GM20000 (cell line): ENCODE measurements around the gene ZFP92.

ENCODE experiments used
- DNase-seq: peaks from one replicate; pipeline ENCODE4 v3.0.0; 2012; ENCODE audit warnings: low spot score
- TF ChIP-seq, protein P1 (sequence below): IDR thresholded peaks from 2 replicates; pipeline ENCODE4 v1.5.1; 2012; ENCODE audit warnings: mild to moderate bottlenecking, control low read depth; ENCODE audit errors: extremely low read depth, missing control alignments

ZFP92 gene

GRCh38 chrX:153443476-153444332 lies 32.4 kb downstream of the ZFP92 start:
- DNase-seq, result no peak
- TF ChIP-seq, protein P1, sequence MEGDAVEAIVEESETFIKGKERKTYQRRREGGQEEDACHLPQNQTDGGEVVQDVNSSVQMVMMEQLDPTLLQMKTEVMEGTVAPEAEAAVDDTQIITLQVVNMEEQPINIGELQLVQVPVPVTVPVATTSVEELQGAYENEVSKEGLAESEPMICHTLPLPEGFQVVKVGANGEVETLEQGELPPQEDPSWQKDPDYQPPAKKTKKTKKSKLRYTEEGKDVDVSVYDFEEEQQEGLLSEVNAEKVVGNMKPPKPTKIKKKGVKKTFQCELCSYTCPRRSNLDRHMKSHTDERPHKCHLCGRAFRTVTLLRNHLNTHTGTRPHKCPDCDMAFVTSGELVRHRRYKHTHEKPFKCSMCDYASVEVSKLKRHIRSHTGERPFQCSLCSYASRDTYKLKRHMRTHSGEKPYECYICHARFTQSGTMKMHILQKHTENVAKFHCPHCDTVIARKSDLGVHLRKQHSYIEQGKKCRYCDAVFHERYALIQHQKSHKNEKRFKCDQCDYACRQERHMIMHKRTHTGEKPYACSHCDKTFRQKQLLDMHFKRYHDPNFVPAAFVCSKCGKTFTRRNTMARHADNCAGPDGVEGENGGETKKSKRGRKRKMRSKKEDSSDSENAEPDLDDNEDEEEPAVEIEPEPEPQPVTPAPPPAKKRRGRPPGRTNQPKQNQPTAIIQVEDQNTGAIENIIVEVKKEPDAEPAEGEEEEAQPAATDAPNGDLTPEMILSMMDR, result no peak

GRCh38 chrX:153444333-153445011 lies 33.2 kb downstream of the ZFP92 start:
- TF ChIP-seq, protein P1, result no peak
- no peak for DNase-seq

DNA sequence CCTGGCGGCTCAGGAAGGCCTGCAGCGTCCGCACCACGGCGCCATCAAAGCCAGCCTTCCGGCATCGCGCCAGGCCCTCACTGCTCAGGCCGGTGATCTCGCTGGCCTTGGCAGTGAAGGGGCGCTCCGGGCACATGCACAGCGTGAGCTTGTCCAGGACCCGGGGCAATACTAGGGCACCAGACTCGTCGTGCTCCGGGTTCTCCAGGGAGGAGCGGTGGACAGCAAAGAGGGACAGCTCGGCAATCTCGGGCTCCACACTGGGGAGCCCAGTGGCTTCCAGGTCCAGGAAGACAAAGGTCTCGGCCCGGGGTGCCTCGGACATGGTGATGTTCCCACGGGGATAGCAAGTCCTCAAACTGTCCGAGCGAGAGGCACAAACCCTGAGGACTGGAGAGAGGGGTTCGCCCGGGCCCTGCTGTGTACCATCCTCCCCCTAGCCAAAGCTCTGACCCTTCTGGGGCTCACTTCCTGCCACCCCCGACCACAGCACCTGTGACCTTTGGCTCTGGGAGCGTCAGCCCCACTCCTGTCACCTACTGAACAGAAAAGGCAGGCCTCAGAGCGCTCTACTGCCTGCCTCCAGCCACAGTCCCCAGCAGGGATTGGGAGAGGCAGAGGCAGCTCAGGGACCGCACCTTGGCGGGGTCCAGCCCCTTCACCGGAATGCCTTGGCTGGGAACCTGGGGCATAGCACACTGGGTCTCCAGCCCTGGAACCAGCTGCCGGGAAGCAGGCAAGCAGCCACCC lies 34.0 kb downstream of the ZFP92 start:
- TF ChIP-seq, protein P1, result no peak
- no peak for DNase-seq

DNA sequence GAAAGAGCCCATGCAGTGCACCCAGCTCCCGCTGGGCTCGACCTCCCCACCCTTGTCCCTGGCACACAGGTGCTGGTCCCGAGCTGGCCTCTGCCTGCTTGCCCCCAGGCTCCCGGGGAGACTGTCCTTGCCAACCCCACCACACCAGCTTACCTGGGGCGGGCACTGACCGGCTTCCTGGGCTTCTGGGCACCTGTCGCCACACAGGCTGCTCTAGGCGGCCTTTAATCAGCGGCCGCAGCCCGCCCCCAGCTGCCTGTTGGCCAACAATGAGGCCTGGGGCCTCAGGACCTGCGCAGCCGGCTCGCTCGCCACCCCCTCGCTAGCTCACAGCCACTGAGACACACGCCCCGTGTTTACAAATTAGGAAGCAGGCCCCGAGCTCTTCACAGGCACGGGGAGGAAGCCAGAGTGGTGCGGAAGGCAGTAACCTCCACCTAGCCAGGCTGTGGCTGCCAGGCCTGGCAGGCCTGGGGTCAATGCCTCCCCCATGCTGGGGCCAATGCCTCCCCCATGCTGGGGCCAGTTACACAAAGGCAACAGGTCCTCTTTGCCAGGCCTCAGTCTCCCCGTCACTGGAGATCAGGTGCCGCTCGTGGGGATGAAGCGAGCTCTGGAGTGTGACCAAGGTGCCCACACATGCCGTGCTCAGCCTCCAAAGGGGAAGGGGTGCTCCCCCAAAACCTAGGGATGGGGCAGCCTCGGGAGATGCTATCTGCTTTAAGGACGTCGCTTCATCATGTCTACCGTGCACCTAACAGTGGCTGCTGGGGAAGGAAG lies 34.8 kb downstream of the ZFP92 start, which contains the start of gene TREX2:
Gene TREX2 (minus strand): TSS at position 201 of the 780 bp plus-strand sequence. CDS start 626 bp downstream, outside the sequence.
- TF ChIP-seq, protein P1, result no peak
- no peak for DNase-seq

GRCh38 chrX:153446636-153446936 lies 35.3 kb downstream of the ZFP92 start:
- no peak for DNase-seq
- TF ChIP-seq, protein P1, result no peak

GRCh38 chrX:153446950-153447580 lies 35.8 kb downstream of the ZFP92 start:
- DNase-seq, result no peak
- TF ChIP-seq, protein P1, result no peak
